DND-41 (cell line): Measurements from ENCODE around the gene CACNA2D3.

Experiments used
- ATAC-seq: fragments of 200-7000 bp; cut with Tn5 transposase; 3 replicates; pipeline ENCODE4 v1.9.1; 2021; ENCODE audit warnings: low read depth; ENCODE audit not compliant: insufficient read depth
- DNase-seq: peaks from one replicate; pipeline ENCODE4 v3.0.0-alpha.2; 2020
- H2AFZ ChIP-seq: 2 replicates; pipeline ENCODE4 v1.6.0; 2012; ENCODE audit warnings: low read depth, low read length
- H3K27ac ChIP-seq: 2 replicates; pipeline ENCODE4 v1.5.1; 2012; ENCODE audit warnings: low read length, inconsistent platforms
- H3K27me3 ChIP-seq: fragments of 200-600 bp; sonication (generic); 2 replicates; pipeline ENCODE4 v1.6.0; 2012; ENCODE audit warnings: low read length, mild to moderate bottlenecking, inconsistent platforms; ENCODE audit not compliant: insufficient read depth, poor library complexity
- H3K36me3 ChIP-seq: 2 replicates; pipeline ENCODE4 v1.5.1; 2012; ENCODE audit warnings: low read length, inconsistent platforms; ENCODE audit not compliant: insufficient read depth
- H3K4me1 ChIP-seq: 2 replicates; pipeline ENCODE4 v1.5.1; 2012; ENCODE audit warnings: mild to moderate bottlenecking, low read length; ENCODE audit not compliant: insufficient read depth
- H3K4me2 ChIP-seq: 2 replicates; pipeline ENCODE4 v1.6.0; 2012; ENCODE audit warnings: mild to moderate bottlenecking, moderate library complexity, low read length, inconsistent platforms; ENCODE audit not compliant: insufficient read depth
- H3K4me3 ChIP-seq, 2 experiments: fragments of 200-600 bp in 1 of 2; shearing (Covaris generic) in 1 of 2; 2 replicates each; pipeline ENCODE4 v1.5.1; 2012 to 2016; ENCODE audit warnings: inconsistent platforms in 2 of 2, low read length in 2 of 2, mild to moderate bottlenecking in 2 of 2, low read depth in 1 of 2, moderate library complexity in 1 of 2
- H3K79me2 ChIP-seq: 2 replicates; pipeline ENCODE4 v1.6.0; 2012; ENCODE audit warnings: low read length, inconsistent platforms; ENCODE audit not compliant: insufficient read depth
- H3K9ac ChIP-seq: 2 replicates; pipeline ENCODE4 v1.6.0; 2012; ENCODE audit warnings: low read depth, mild to moderate bottlenecking, inconsistent platforms, low read length, moderate library complexity
- H3K9me3 ChIP-seq: 2 replicates; pipeline ENCODE4 v1.5.1; 2012; ENCODE audit warnings: low read length, moderate library complexity, mild to moderate bottlenecking, inconsistent platforms; ENCODE audit not compliant: insufficient read depth, severe bottlenecking
- H4K20me1 ChIP-seq: 2 replicates; pipeline ENCODE4 v1.6.0; 2012; ENCODE audit warnings: low read length; ENCODE audit not compliant: insufficient read depth
- EZH2 ChIP-seq: IDR thresholded peaks from 3 replicates; pipeline ENCODE4 v1.6.1; 2012; ENCODE audit warnings: borderline replicate concordance, low read depth, mild to moderate bottlenecking, moderate library complexity, low read length, inconsistent platforms; ENCODE audit not compliant: severe bottlenecking
- TF ChIP-seq, protein P1 (sequence below): IDR thresholded peaks from 2 replicates; pipeline ENCODE4 v1.5.1; 2012; ENCODE audit warnings: borderline replicate concordance, low read length, moderate library complexity, mild to moderate bottlenecking; ENCODE audit not compliant: poor library complexity, severe bottlenecking; ENCODE audit errors: extremely low read depth

Gene CACNA2D3

DNA sequence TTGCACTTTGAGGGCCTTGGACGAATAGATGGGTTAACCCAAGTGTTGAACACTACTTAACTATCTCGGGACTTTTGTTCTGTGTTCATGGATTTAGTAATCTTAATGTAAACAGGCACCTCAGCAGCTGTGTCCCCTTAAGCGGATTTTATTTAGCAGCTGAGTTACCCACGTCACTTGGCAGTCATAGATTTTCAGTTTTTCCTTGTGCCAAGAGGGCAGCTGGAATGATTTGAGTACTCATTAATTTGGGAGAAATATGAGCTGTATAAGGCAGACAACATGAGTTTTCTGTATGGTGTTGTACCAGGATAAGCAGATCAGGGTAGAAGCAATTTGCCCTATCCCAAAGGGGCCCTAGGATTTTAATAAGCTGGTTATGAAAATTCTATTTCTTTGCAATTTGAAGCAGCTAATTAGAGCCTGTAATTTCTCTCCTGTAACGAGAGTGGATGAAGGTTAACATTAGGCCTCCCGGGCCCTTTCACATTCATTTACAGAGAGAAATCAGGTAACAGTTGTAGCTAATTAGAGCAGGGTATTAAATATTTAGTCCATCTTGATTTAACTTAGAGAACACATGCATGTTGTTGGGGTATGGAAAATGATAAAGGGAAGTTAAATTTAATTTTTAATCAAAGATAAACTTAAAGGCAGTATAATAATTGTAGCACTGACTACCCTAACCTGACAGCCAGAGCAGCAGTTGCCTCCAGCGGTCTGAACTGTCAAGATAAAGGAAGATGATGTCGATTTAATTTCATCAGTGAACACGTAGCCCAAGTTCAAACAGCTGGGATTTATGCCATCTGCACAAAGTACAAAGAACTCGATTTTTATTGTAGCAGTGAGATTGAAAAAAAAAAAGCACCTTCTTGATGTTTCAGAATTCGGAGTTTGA lies 611.0 kb downstream of the CACNA2D3 start:
- H2AFZ ChIP-seq = no peak overlapping the region
- no peak overlapping the region for H3K4me3 ChIP-seq
- H3K27me3 ChIP-seq = no peaks in the 10 kb centered on the region
- DNase-seq (no peak), ATAC-seq (no peak)
- H3K4me2 ChIP-seq = no peak overlapping the region
- no peaks in the 10 kb centered on the region for H4K20me1 ChIP-seq
- H3K9me3 ChIP-seq = no peaks in the 10 kb centered on the region
- TF ChIP-seq, protein P1, sequence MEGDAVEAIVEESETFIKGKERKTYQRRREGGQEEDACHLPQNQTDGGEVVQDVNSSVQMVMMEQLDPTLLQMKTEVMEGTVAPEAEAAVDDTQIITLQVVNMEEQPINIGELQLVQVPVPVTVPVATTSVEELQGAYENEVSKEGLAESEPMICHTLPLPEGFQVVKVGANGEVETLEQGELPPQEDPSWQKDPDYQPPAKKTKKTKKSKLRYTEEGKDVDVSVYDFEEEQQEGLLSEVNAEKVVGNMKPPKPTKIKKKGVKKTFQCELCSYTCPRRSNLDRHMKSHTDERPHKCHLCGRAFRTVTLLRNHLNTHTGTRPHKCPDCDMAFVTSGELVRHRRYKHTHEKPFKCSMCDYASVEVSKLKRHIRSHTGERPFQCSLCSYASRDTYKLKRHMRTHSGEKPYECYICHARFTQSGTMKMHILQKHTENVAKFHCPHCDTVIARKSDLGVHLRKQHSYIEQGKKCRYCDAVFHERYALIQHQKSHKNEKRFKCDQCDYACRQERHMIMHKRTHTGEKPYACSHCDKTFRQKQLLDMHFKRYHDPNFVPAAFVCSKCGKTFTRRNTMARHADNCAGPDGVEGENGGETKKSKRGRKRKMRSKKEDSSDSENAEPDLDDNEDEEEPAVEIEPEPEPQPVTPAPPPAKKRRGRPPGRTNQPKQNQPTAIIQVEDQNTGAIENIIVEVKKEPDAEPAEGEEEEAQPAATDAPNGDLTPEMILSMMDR = no peak
- TF ChIP-seq EZH2 = no peak
- H3K4me1 ChIP-seq = no peaks in the 10 kb centered on the region
- no peaks in the 10 kb centered on the region for H3K36me3 ChIP-seq
- no peak overlapping the region for H3K27ac ChIP-seq
- H3K9ac ChIP-seq = no peak overlapping the region
- H3K79me2 ChIP-seq = no peaks in the 10 kb centered on the region

DNA sequence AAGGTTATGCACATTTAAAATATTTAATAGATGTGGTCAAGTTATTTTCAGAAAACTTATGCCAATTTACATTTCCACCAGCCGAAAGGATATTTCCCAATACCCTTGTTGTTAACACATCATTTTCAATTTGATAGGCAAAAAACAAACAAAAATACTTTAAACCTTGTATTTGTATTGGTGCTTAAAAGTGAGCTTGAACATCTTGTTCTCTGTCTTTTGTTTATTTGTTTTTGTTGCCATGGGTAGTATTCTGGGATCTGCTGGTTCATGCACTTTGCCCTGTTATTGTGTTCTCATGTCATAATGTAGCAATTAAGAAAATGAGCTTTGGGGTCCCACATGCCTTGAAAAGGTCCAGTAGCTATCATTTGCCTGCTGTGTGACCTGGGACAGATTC lies 614.1 kb downstream of the CACNA2D3 start:
- no peaks in the 10 kb centered on the region for H3K4me1 ChIP-seq
- H4K20me1 ChIP-seq = no peaks in the 10 kb centered on the region
- TF ChIP-seq, protein P1 = no peak
- TF ChIP-seq EZH2 = no peak
- H2AFZ ChIP-seq = no peak overlapping the region
- no peak overlapping the region for H3K4me3 ChIP-seq
- no peak for ATAC-seq
- no peak for DNase-seq
- H3K9ac ChIP-seq = no peak overlapping the region
- no peaks in the 10 kb centered on the region for H3K9me3 ChIP-seq
- no peak overlapping the region for H3K4me2 ChIP-seq
- H3K27ac ChIP-seq = no peak overlapping the region
- H3K27me3 ChIP-seq = no peaks in the 10 kb centered on the region
- no peaks in the 10 kb centered on the region for H3K79me2 ChIP-seq
- H3K36me3 ChIP-seq = no peaks in the 10 kb centered on the region

GRCh38 chr3:54743755-54744154 lies 621.4 kb downstream of the CACNA2D3 start:
- Histone ChIP-seq H2AFZ (no peak overlapping the region), H3K4me1 (no peaks in the 10 kb centered on the region), H4K20me1 (no peaks in the 10 kb centered on the region), H3K27ac (no peak overlapping the region), H3K9me3 (no peaks in the 10 kb centered on the region), H3K4me2 (no peak overlapping the region), H3K36me3 (no peaks in the 10 kb centered on the region), H3K9ac (no peak overlapping the region), H3K79me2 (no peaks in the 10 kb centered on the region), H3K27me3 (no peaks in the 10 kb centered on the region), H3K4me3 (no peak overlapping the region)
- DNase-seq = no peak
- no peak for TF ChIP-seq EZH2
- TF ChIP-seq, protein P1 = no peak
- no peak for ATAC-seq
